Activated T-cell treated with anti-CD3 and anti-CD28 coated beads, Interleukin-2, amount 50 U/mL, for 72 hours (primary cell): Measurements from ENCODE around the gene TXNDC8. TPM values are rescaled to one million over a fixed set of nuclear protein-coding genes. Genes with fewer than 3 reads are reported as not detected.
A peak's percentile ranks its signal among the peaks of the same experiment; 100 is the strongest.

ENCODE experiments used
- ATAC-seq, 2 donors: fragments of 150-1000 bp; cut with Tn5 transposase; replicated peaks in 1 of 2; 2 replicates each; pipeline ENCODE4 v1.10.0; 2021; ENCODE audit warnings: moderate library complexity in 2 of 2, mild to moderate bottlenecking in 1 of 2
- DNase-seq, 2 donors: peaks; one replicate each; pipeline ENCODE4 v3.0.0; 2021 to 2022; ENCODE audit warnings: mixed read lengths in 1 of 2
- H3K27ac Mint-ChIP-seq: one replicate; pipeline ENCODE4 v1.8.0; 2022; ENCODE audit warnings: mild to moderate bottlenecking, moderate library complexity, mixed read lengths
- H3K27me3 Mint-ChIP-seq: one replicate; pipeline ENCODE4 v1.8.0; 2022; ENCODE audit warnings: low read depth, mixed read lengths
- H3K36me3 Mint-ChIP-seq, 2 donors: one replicate each; pipeline ENCODE4 v1.8.0; 2022; ENCODE audit warnings: mixed read lengths in 2 of 2, mild to moderate bottlenecking in 1 of 2; ENCODE audit not compliant: insufficient read depth in 2 of 2
- H3K4me1 Mint-ChIP-seq: one replicate; pipeline ENCODE4 v1.8.0; 2022; ENCODE audit warnings: low read depth, mixed read lengths
- H3K4me3 Mint-ChIP-seq, 2 donors: one replicate each; pipeline ENCODE4 v1.8.0; 2022; ENCODE audit warnings: mild to moderate bottlenecking in 2 of 2, mixed read lengths in 2 of 2, moderate library complexity in 2 of 2
- H3K9me3 Mint-ChIP-seq, 2 donors: one replicate each; pipeline ENCODE4 v1.8.0; 2022; ENCODE audit warnings: mixed read lengths in 2 of 2
- total RNA-seq, 2 donors: library from RNA; stranded (reverse); gene quantifications; one replicate each; pipeline ENCODE4 v1.2.3, GENCODE V29; 2022

Gene TXNDC8
- total RNA-seq, 2 donors from 2014 or later, result not detected

GRCh38 chr9:110257097-110257841, 80.4 kb downstream of the TXNDC8 start:
- Mint-ChIP-seq H3K27me3 (no peaks in the 10 kb centered on the region), H3K9me3 (no peaks in the 10 kb centered on the region), H3K27ac (peak overlapping the region; percentile 99), H3K36me3 (peaks cover 5 to 14% of the 10 kb centered on the region in 2 donors), H3K4me3 (peak overlapping the region; percentile 96 to 98), H3K4me1 (peaks cover 61% of the 10 kb centered on the region)
- peak; percentile 0 to 8 for ATAC-seq
- DNase-seq, result peak in 1 of 2 donors; percentile 14

DNA sequence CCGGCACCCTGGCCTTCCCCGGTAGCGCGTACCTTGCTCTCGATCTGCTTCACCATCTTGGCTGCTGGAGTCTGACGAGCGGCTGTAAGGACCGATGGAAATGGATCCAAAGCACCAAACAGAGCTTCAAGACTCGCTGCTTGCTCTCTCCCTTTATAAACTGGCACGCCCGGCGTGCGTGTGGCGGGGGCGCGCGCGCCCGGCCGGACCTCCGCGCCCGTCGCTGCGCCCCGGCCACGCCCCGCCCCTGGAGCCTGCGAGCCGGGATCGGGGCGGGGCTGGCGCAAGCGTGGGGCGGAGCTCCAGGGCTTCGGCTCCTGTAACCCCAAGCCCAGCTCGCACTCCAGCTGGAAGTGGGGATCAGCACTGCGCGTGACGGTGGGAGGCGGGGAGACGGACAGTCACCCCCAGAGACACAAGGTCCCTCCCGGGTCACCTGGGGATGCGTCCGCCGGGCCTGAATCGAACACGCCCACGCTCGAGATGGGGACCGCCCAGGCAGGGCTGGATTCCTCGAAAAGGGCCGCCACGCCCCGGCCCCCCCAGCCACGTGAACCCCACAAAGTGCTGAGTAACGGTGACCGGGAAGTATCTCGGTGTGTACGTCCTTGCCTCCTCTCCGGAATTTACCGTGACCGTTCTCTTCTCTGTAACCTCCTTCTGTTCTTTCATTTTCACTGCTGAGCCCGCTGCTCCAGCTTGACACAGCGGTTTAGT, 81.1 kb downstream of the TXNDC8 start, which contains the start of gene TXN:
Gene TXN, minus strand, starts transcription at position 128 of the 717 bp plus-strand sequence. Its CDS starts 72 bp downstream, at position 56.
- peaks cover 5 to 19% of the 10 kb centered on the region in 2 donors for H3K36me3 Mint-ChIP-seq
- peak; percentile 76 to 80 for ATAC-seq
- H3K9me3 Mint-ChIP-seq, result no peaks in the 10 kb centered on the region
- H3K4me1 Mint-ChIP-seq, result peaks cover 66% of the 10 kb centered on the region
- peak; percentile 92 for DNase-seq
- H3K27me3 Mint-ChIP-seq, result no peaks in the 10 kb centered on the region
- peak within 1 kb of the TSS; percentile 96 to 98 for H3K4me3 Mint-ChIP-seq
- H3K27ac Mint-ChIP-seq, result peak within 1 kb of the TSS; percentile 99

- Mint-ChIP-seq H3K4me3 (peak overlapping the region; percentile 96 to 98), H3K27ac (peak overlapping the region; percentile 91), H3K27me3 (no peaks in the 10 kb centered on the region), H3K9me3 (no peaks in the 10 kb centered on the region), H3K4me1 (peaks cover 68% of the 10 kb centered on the region), H3K36me3 (peaks cover 5 to 22% of the 10 kb centered on the region in 2 donors)
- peak; percentile 14 to 47 for ATAC-seq
- DNase-seq, result peak; percentile 71 to 77
These were observed 81.9 kb downstream of the TXNDC8 start for GRCh38 chr9:110255463-110256379.

- Mint-ChIP-seq H3K9me3 (no peaks in the 10 kb centered on the region), H3K4me1 (peaks cover 72% of the 10 kb centered on the region), H3K36me3 (peaks cover 5 to 22% of the 10 kb centered on the region in 2 donors), H3K27ac (peak overlapping the region; percentile 91), H3K27me3 (no peaks in the 10 kb centered on the region), H3K4me3 (peak overlapping the region; percentile 96 to 98)
- ATAC-seq, result no peak
- no peak for DNase-seq
These were observed 82.6 kb downstream of the TXNDC8 start for GRCh38 chr9:110255034-110255462.

DNA sequence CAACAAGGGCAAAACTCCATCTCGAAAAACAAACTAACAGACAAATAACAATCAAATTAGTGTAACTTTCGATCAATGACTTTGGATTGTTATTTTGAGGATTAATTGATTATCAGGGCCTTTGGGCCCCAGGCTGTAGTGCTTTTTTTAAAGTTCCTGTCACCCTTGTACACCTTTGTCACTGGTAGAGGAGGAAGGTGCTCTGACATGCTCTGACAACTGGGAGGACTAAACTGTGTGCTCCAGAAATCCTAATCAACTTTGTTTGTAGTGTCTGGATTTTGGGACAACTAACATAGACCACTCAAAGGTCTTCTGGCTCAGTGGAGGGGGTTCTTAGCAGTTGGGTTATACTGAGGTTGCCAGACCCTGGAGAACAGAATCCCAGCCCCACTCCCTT, 83.2 kb downstream of the TXNDC8 start:
- peak overlapping the region; percentile 96 to 98 for H3K4me3 Mint-ChIP-seq
- peaks cover 71% of the 10 kb centered on the region for H3K4me1 Mint-ChIP-seq
- H3K27me3 Mint-ChIP-seq, result no peaks in the 10 kb centered on the region
- peaks cover 5 to 22% of the 10 kb centered on the region in 2 donors for H3K36me3 Mint-ChIP-seq
- ATAC-seq, result no peak
- no peaks in the 10 kb centered on the region for H3K9me3 Mint-ChIP-seq
- DNase-seq, result no peak
- H3K27ac Mint-ChIP-seq, result peak overlapping the region; percentile 91

Other genes starting within 250 kb of the TXNDC8 start
- gene C9orf152, start 129.7 kb downstream of the TXNDC8 start, total RNA-seq, result not detected
- gene TXN, start 81.4 kb downstream of the TXNDC8 start, total RNA-seq, result 100 to 1,000 TPM; 220 to 295 TPM
- not detected for gene SVEP1, start 241.9 kb upstream of the TXNDC8 start, total RNA-seq